IMR-90 (cell line): ENCODE measurements around the gene MSN. TPM values are rescaled to one million over a fixed set of nuclear protein-coding genes. Genes with fewer than 3 reads are reported as not detected.

Experiments
- polyA plus RNA-seq, 3 experiments: library from polyadenylated mRNA; depleted of rRNA; stranded (reverse); fragments of >200 nt; gene quantifications; 2 replicates each; pipeline ENCODE4 v1.2.3, GENCODE V29; 2012; ENCODE audit warnings: low replicate concordance in 1 of 3
- total RNA-seq: library from RNA; depleted of rRNA; stranded (reverse); fragments of >200 nt; gene quantifications from 2 replicates; pipeline ENCODE4 v1.2.3, GENCODE V29; 2012; rRNA removed

The MSN gene
- total and polyA plus RNA-seq, 2 of the 4 experiments (the other 2 are of a cell fraction) = 422 to 619 TPM

Other genes with a start within 250 kb of the MSN start
- 22.8 and 27.5 TPM in 2 replicates for gene LAS1L, start 132.9 kb upstream of the MSN start, total RNA-seq
- gene LAS1L, start 132.9 kb upstream of the MSN start, polyA plus RNA-seq (2012; rRNA removed) = 28.2 and 29.2 TPM in 2 replicates